HEK293 (cell line): ENCODE data around the gene TBC1D22A.

Experiments used
- CTCF ChIA-PET: fragments of 350-600 bp; formaldehyde crosslinking; extraction: SDS; loops from one replicate; lab custom pipeline; 2021; ENCODE audit warnings: antibody characterized with exemption; lab: Yijun Ruan, JAX
- POLR2A ChIA-PET: fragments of 300-600 bp; formaldehyde crosslinking; extraction: SDS; loops from one replicate; lab custom pipeline; 2020; ENCODE audit warnings: antibody characterized with exemption, inconsistent platforms; lab: Yijun Ruan, JAX
- H3K27ac ChIP-seq: fragments of 200-500 bp; sonication (Bioruptor generic); 2 replicates; pipeline ENCODE4 v1.5.1; 2014; ENCODE audit warnings: low read depth, low read length, control low read depth, inconsistent platforms; ENCODE audit errors: extremely low read depth
- H3K36me3 ChIP-seq, 2 experiments: fragments of 200-500 bp in 1 of 2; sonication (Bioruptor generic) in 1 of 2; 1 replicate in 1 of 2; 2 replicates in 1 of 2; pipeline ENCODE4 v1.5.1; 2014 to 2017; ENCODE audit warnings: inconsistent platforms in 2 of 2, low read length in 2 of 2; ENCODE audit not compliant: control insufficient read depth in 2 of 2, insufficient read depth in 1 of 2
- H3K4me1 ChIP-seq: fragments of 200-500 bp; sonication (Bioruptor generic); 2 replicates; pipeline ENCODE4 v1.5.1; 2014; ENCODE audit warnings: mild to moderate bottlenecking, low read length, inconsistent platforms; ENCODE audit not compliant: control insufficient read depth, insufficient read depth
- H3K4me3 ChIP-seq: 2 replicates; pipeline ENCODE4 v1.5.1; 2011; ENCODE audit warnings: low read depth, mild to moderate bottlenecking, control low read depth, low read length, moderate library complexity
- H3K9me3 ChIP-seq: fragments of 200-500 bp; sonication (Bioruptor generic); 2 replicates; pipeline ENCODE4 v1.5.1; 2014; ENCODE audit warnings: low read depth, low read length, inconsistent platforms; ENCODE audit not compliant: control insufficient read depth, insufficient read depth
- GFI1B ChIP-seq: fragments of 450-650 bp; formaldehyde crosslinking; IDR thresholded peaks from 2 replicates; pipeline ENCODE4 v1.5.1; 2016; ENCODE audit warnings: missing biosample characterization, missing genetic modification characterization
- SP2 ChIP-seq: fragments of 450-650 bp; formaldehyde crosslinking; IDR thresholded peaks from 2 replicates; pipeline ENCODE4 v1.5.1; 2016; ENCODE audit warnings: missing biosample characterization, missing genetic modification characterization
- ZBTB21 ChIP-seq: fragments of 450-650 bp; formaldehyde crosslinking; IDR thresholded peaks from 2 replicates; pipeline ENCODE4 v1.5.1; 2017; ENCODE audit warnings: missing biosample characterization, missing genetic modification characterization
- ZIC2 ChIP-seq: fragments of 450-650 bp; formaldehyde crosslinking; IDR thresholded peaks from 2 replicates; pipeline ENCODE4 v1.5.1; 2016; ENCODE audit warnings: missing biosample characterization, missing genetic modification characterization
- ZNF398 ChIP-seq: fragments of 450-650 bp; formaldehyde crosslinking; IDR thresholded peaks from 2 replicates; pipeline ENCODE4 v1.5.1; 2017; ENCODE audit warnings: missing biosample characterization, missing genetic modification characterization
- ZNF404 ChIP-seq: fragments of 450-650 bp; formaldehyde crosslinking; IDR thresholded peaks from 2 replicates; pipeline ENCODE4 v1.5.1; 2017; ENCODE audit warnings: missing biosample characterization, missing genetic modification characterization
- ZNF544 ChIP-seq: fragments of 450-650 bp; formaldehyde crosslinking; IDR thresholded peaks from 2 replicates; pipeline ENCODE4 v1.5.0; 2017; ENCODE audit warnings: missing biosample characterization, missing genetic modification characterization
- ZNF558 ChIP-seq: fragments of 450-650 bp; formaldehyde crosslinking; IDR thresholded peaks from 2 replicates; pipeline ENCODE4 v1.5.1; 2016; ENCODE audit warnings: missing biosample characterization, missing genetic modification characterization
- ZNF747 ChIP-seq: fragments of 450-650 bp; formaldehyde crosslinking; IDR thresholded peaks from 2 replicates; pipeline ENCODE4 v1.5.1; 2016; ENCODE audit warnings: missing biosample characterization, missing genetic modification characterization
- ZNF792 ChIP-seq: fragments of 450-650 bp; formaldehyde crosslinking; IDR thresholded peaks from 2 replicates; pipeline ENCODE4 v1.5.1; 2016; ENCODE audit warnings: missing biosample characterization, missing genetic modification characterization
- ZSCAN30 ChIP-seq: fragments of 450-650 bp; IDR thresholded peaks from 2 replicates; pipeline ENCODE4 v1.5.1; 2018; ENCODE audit warnings: missing biosample characterization, mild to moderate bottlenecking, missing genetic modification characterization, moderate library complexity
- TF ChIP-seq, protein P1 (sequence below): fragments of 450-650 bp; IDR thresholded peaks from 2 replicates; pipeline ENCODE4 v1.5.1; 2018; ENCODE audit warnings: missing biosample characterization, missing genetic modification characterization
- TF ChIP-seq, protein P2 (sequence below): fragments of 450-650 bp; formaldehyde crosslinking; IDR thresholded peaks from 2 replicates; pipeline ENCODE4 v1.5.1; 2016; ENCODE audit warnings: missing biosample characterization, missing genetic modification characterization
- TF ChIP-seq, protein P3 (sequence below): IDR thresholded peaks from 2 replicates; pipeline ENCODE4 v1.6.1; 2011; ENCODE audit warnings: mild to moderate bottlenecking, low read depth, low read length, borderline replicate concordance

TBC1D22A gene

DNA sequence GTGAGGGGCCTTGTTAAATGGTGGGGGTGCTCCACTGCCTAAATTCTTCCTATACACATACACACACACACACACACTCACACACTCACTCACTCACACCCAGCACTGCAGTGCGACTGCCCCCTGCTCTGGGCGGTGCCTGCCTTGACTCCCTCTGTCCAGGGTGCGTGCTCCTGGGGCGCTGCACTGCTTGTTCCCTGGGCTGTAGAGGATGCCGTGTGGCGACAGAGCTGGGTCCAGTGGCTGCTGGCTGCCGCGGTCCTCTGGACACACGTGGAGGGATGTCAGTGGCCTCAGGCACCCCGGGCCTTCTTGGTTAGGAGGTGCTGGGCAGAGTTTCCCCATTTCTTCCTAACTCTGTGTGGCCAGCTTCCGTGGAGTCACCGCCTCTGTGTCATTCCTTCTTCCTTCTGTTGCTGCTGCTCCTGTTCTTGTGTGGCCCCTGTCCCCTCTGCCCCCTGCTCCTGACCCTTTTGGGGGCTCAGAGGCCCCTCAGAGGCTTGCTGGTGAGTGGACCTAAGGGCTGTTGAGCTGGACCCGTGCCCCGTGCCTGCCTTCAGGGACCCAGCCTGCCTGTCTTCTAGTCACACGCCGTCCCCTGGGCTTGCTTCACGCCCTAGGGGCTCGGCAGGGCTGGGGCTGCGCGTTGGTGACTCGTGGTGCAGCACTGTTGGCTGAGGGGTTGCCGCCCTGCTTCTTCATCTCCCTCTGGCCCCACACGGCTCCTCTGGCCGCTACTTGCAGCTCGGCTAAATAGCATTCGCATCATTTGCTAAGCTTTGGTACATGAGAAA is 147.0 kb downstream of the TBC1D22A start (continued):
- TF ChIP-seq ZNF747 (tag by site-specific recombination): no peak
- TF ChIP-seq ZSCAN30 (tag by site-specific recombination): no peak
- no peak for TF ChIP-seq SP2 (tag by site-specific recombination)
- TF ChIP-seq ZNF544 (tag by site-specific recombination): no peak
- TF ChIP-seq, protein P1, sequence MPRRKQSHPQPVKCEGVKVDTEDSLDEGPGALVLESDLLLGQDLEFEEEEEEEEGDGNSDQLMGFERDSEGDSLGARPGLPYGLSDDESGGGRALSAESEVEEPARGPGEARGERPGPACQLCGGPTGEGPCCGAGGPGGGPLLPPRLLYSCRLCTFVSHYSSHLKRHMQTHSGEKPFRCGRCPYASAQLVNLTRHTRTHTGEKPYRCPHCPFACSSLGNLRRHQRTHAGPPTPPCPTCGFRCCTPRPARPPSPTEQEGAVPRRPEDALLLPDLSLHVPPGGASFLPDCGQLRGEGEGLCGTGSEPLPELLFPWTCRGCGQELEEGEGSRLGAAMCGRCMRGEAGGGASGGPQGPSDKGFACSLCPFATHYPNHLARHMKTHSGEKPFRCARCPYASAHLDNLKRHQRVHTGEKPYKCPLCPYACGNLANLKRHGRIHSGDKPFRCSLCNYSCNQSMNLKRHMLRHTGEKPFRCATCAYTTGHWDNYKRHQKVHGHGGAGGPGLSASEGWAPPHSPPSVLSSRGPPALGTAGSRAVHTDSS (tag by site-specific recombination): no peak
- TF ChIP-seq, protein P2, sequence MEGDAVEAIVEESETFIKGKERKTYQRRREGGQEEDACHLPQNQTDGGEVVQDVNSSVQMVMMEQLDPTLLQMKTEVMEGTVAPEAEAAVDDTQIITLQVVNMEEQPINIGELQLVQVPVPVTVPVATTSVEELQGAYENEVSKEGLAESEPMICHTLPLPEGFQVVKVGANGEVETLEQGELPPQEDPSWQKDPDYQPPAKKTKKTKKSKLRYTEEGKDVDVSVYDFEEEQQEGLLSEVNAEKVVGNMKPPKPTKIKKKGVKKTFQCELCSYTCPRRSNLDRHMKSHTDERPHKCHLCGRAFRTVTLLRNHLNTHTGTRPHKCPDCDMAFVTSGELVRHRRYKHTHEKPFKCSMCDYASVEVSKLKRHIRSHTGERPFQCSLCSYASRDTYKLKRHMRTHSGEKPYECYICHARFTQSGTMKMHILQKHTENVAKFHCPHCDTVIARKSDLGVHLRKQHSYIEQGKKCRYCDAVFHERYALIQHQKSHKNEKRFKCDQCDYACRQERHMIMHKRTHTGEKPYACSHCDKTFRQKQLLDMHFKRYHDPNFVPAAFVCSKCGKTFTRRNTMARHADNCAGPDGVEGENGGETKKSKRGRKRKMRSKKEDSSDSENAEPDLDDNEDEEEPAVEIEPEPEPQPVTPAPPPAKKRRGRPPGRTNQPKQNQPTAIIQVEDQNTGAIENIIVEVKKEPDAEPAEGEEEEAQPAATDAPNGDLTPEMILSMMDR (tag by site-specific recombination): no peak
- no peak for TF ChIP-seq GFI1B (tag by site-specific recombination)
- TF ChIP-seq, all 188 proteins: peak for 0

DNA sequence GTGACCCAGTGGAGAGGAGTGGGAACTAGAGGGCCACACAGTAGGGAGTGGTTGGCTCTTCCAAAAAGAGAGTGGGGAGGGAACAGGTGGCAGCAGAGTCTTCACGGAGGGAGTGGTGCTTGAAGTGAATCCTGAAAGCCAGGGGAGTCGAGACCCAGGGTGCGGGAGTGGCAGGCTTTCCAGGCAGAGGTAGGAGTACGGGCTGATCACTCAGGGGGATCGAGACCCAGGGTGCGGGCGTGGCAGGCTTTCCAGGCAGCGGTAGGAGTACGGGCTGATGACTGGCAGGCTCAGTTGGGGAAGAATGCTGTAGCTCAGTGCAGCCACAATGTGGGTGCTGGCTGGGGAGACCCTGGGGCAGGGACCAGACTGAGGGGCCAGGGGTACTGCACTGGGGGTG is 148.2 kb downstream of the TBC1D22A start:
- H3K4me3 ChIP-seq: no peak overlapping the region
- no peak overlapping the region for H3K27ac ChIP-seq
- H3K36me3 ChIP-seq: peaks cover 4 to 5% of the 10 kb centered on the region in 2 experiments; a peak in 2 of 3 replicates
- CTCF ChIA-PET: no interaction called here
- TF ChIP-seq ZIC2 (tag by site-specific recombination): peak; percentile 33; the same call in 1 of the 2 replicates
- TF ChIP-seq, protein P3, sequence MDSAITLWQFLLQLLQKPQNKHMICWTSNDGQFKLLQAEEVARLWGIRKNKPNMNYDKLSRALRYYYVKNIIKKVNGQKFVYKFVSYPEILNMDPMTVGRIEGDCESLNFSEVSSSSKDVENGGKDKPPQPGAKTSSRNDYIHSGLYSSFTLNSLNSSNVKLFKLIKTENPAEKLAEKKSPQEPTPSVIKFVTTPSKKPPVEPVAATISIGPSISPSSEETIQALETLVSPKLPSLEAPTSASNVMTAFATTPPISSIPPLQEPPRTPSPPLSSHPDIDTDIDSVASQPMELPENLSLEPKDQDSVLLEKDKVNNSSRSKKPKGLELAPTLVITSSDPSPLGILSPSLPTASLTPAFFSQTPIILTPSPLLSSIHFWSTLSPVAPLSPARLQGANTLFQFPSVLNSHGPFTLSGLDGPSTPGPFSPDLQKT: no peak
- TF ChIP-seq, all 188 proteins: peak for 1
- POLR2A ChIA-PET: no interaction called here
- H3K9me3 ChIP-seq: no peaks in the 10 kb centered on the region
- H3K4me1 ChIP-seq: no peaks in the 10 kb centered on the region

DNA sequence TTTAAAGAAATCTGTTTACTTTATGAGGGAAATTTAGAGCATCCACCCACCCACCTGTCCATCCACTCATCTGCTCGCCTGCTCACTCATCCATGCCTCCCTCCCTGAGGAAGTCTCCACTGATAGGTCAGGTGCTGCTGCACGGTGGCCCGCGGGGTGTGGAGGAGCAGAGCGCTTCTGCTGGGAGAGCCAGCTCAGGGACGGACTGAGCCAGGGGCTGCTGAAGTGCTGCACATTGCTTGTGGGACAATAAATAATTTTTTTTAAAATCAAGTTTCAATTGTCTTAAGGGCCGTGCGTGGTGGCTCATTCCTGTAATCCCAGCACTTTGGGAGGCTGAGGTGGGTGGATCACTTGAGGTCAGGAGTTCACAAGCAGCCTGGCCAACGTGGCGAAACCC is 148.9 kb downstream of the TBC1D22A start:
- no peak overlapping the region for H3K27ac ChIP-seq
- peaks cover 5 to 11% of the 10 kb centered on the region in 2 experiments; a peak in 2 of 3 replicates for H3K36me3 ChIP-seq
- H3K4me1 ChIP-seq: no peaks in the 10 kb centered on the region
- ChIA-PET CTCF (no interaction called here), POLR2A (no interaction called here)
- no peaks in the 10 kb centered on the region for H3K9me3 ChIP-seq
- no peak for TF ChIP-seq ZNF404 (tag by site-specific recombination)
- no peak for TF ChIP-seq ZNF792 (tag by site-specific recombination)
- no peak for TF ChIP-seq ZBTB21 (tag by site-specific recombination)
- no peak for TF ChIP-seq ZNF398 (tag by site-specific recombination)
- TF ChIP-seq ZNF558 (tag by site-specific recombination): no peak
- no peak overlapping the region for H3K4me3 ChIP-seq
